Activated CD4-positive, CD25-positive, alpha-beta regulatory T cell treated with anti-CD3 and anti-CD28 coated beads, Interleukin-2, amount 50 U/mL, for 72 hours (primary cell): ENCODE measurements around the gene ELAC1.
"Not testable (repeated sequence)": the region's sequence is repeated elsewhere in the genome, so short reads cannot be mapped to it uniquely, and the experiment has no call there.

ENCODE experiments used
- DNase-seq: peaks from one replicate; pipeline ENCODE4 v3.0.0; 2021

Gene ELAC1, protein sequence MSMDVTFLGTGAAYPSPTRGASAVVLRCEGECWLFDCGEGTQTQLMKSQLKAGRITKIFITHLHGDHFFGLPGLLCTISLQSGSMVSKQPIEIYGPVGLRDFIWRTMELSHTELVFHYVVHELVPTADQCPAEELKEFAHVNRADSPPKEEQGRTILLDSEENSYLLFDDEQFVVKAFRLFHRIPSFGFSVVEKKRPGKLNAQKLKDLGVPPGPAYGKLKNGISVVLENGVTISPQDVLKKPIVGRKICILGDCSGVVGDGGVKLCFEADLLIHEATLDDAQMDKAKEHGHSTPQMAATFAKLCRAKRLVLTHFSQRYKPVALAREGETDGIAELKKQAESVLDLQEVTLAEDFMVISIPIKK

DNA sequence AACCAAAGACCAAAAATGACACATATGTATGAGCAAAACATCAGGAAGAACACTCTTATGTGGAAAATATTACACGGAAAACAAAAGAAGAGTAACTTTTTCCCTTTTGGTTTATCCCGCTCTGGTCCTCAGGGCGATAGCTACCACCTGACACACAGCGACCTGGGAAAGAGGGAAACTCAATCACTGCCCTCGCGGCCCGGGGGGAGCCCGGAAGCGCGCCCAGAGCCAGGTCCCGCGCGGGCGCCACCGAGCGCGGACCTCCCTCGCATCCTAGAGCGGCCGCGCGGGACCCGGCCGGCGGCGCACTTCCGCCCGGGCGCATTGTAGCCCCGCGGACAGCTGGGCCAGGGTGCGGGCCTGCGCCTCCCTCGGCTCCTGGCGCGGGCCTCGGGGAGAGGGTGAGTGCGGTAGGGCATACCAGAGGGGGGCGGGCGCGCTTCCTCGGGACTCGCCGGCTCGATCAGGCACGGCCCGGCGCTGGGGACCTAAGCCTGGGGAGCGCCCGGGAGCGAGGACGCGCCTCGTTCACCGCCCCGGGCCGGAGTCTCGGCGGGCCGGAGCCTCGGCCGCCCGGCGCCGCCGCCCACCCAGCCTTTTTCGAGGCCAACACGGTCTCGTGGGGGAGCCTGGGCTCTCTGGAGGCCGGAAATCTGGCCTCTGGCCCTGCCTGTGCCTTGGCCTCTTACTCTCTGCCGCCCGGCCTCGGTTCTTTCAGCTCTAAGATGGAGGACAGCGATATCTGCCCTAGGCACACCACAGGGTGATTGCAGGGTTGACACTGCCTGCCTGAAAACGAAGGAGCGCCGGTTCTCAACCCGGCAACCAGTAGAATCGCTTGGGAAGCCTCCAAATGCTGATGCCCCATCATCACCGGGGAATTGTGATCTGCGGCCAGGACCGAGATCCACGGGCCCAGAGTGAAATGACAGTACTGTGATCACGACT lies at the start of gene ELAC1:
ELAC1 (plus strand) TSS at position 327 of the 948 bp plus-strand sequence. CDS start 6,365 bp downstream, outside the sequence.
- DNase-seq: peak; percentile 73

DNA sequence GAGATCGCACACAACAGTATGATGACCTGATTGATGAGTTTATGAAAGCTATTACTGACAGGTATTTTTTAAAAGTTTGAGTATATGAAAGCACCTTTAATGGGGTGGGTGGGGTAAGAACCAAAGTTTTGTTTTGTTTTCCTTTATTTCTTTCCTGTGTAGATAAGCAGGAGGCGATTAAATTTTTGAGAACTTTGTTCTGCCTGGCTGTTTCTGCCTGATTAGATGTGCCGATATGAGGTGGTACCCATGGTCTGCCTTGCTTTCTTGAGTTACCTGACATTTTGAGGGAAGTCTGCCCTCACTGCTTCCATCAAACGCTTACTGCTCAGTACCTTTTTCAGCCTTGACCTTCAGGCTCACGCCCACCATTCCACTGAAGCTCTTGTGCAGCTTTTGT lies 49.7 kb upstream of the ELAC1 start:
- no peak for DNase-seq

DNA sequence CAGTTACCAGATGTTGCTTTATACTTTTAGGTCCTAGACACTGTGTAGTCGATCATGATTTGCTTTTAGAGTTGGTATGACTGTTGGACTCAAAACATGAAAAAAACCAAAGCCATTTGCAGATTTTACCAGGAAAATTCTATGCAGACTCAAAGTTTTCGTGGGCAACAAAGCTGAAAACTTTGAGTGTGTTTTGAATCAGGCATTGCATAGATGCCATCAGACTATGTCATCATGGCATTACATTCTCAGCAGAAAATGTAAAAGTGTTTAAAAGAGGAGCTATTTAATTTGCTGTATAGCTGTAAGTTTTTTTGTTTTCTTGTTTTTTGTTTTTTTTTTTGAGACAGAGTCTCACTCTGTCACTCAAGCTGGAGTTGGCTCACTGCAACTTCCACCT lies 43.5 kb upstream of the ELAC1 start:
- DNase-seq: no peak

DNA sequence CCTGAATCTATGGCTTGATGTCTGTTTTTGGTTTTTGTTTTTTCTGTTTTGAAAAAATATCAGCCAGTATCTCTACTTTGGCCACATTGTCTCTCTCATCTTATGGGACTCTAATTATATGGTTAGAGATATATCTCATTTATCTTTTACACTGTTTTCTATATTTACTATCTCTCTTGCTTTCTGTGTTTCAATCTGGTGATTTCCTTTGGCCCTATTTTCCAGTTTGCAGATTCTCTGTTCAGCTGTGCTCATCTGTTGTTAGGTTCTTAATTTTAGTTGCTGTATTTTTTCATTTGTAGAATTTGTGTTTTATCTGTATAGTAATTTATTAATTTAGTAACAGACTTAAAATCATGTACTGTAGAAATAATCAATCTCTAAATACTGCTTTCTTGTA lies 41.3 kb upstream of the ELAC1 start:
- no peak for DNase-seq

DNA sequence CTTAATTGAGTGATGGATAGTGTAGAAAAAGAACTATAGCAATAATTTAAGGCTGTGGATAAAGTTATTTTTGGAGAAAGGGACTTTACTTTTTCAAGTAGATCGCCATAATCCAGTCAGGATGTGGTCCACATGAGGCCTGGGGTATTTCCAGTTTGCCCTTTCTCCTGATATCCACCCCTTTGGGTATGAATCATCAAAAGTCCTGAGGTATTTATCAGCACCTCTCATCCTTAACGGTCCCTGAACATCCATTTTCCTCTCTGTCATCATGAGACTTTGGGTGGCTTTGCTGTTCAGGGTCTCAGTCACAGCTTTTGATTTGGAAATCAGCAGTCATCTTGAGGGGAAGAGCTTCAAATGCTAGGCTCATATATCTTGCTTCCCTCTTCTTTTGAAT lies 39.3 kb upstream of the ELAC1 start:
- no peak for DNase-seq

DNA sequence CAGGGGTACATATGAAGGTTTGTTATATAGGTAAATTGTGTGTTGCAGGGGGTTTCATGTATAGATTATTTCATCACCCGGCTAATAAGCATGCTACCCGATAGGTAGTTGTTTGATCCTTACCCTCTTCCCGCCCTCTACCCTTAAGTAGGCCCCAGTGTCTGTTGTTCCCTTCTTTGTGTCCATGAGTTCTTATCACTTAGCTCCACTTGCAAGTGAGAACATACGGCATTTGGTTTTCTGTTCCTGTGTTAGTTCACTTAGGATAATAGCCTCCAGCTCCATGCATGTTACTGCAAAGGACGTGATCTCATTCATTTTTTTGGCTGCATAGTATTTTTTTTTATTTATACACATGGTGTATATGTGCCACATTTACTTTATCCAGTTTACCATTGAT lies 34.2 kb upstream of the ELAC1 start:
- DNase-seq: no peak

DNA sequence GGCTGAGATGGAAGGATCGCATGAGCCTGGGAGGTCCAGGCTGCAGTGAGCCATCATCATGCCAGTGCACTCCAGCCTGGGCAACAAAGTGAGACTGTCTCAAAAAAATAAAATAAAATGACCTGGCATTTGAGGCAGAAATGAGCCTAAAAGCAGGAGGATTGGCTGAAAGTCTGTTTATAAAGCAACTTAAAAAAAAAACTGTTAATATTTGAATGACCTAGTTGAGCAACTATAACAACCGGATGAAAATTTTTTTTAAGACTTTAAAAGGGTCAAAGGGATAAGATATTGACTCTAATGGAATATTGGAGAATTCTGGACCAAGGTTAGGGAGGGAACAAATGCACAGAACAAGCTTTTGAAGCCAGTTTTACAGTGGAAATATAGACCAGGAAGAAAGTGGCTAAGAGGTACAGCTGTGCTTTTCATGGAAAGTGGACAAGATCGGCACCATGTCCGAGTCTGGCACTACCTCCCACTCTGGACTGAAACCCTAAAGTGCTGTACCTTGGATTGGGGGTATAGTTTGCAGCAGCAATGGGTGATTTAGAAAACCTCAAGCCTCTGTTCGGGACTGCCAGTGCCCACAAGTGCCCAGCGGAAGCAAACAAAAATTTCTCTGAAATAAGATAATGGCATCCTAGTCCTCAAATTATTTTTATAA lies 33.2 kb upstream of the ELAC1 start:
- DNase-seq: no peak

DNA sequence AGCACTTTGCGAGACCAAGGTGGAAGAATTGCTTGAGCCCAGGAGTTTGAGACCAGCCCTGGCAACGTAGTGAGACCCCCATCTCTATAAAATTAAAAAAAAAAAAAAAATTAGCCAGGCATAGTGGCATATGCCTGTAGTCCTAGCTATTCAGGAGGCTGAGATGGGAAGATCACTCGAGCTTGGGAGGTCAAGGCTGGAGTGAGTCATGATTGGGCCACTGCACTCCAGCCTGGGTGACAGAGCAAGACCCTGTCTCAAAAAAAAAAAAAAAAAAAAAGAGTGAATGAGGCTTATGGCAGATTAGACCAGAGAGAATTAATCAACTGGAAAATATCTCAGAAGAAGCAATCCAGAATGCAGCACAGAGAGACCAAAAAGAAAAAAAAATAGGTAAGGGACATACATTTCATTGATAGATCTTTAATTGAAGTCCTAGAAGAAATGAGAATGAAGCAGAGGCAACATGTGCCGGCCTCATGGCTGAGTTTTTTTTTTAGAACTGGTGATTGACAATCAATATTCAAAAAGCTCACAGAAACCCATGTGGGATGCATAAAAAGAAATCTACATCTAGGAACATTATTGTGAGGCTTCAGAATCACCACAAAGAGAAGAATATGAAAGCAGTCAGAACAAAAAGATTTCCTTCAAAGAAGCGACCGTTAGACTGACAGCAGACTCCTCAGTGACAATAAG lies 32.2 kb upstream of the ELAC1 start:
- no peak for DNase-seq

DNA sequence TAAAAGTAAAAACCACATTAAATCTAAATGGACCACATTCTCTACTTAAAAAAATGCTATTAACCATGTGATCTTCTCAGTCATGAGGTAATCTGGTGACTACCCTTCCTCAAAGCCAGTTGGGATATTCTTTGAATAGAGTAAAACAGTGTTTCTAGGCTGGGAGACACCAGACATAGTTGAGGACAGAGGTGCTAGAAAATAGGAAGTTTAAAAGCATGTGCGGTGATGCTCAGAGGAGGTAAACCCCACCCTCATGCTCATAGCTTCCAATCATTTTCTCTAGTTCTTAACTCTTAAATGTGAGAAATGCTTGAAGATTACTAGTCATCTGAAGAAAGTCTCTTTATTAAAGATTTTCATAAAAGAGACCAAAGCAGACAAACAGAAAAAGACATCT lies 30.7 kb upstream of the ELAC1 start:
- no peak for DNase-seq

DNA sequence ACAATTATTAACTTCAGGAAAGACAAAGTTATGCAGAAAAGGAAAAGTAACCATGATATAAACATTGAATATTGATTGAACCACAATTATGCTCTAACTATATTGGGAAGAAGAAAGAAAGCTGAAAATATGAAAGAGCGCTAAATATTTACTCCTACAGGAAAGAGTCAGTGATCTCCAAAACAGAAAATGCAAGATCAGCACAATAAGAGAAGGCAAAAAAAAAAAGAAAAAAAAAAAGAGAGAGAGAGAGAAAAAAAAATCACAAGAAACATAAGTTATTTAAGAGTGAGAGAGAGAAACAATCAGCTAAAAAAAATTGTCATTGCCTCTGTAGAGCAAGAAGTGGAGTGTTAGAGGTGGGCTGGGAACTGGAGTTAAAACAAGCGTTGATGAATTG lies 28.9 kb upstream of the ELAC1 start:
- no peak for DNase-seq

DNA sequence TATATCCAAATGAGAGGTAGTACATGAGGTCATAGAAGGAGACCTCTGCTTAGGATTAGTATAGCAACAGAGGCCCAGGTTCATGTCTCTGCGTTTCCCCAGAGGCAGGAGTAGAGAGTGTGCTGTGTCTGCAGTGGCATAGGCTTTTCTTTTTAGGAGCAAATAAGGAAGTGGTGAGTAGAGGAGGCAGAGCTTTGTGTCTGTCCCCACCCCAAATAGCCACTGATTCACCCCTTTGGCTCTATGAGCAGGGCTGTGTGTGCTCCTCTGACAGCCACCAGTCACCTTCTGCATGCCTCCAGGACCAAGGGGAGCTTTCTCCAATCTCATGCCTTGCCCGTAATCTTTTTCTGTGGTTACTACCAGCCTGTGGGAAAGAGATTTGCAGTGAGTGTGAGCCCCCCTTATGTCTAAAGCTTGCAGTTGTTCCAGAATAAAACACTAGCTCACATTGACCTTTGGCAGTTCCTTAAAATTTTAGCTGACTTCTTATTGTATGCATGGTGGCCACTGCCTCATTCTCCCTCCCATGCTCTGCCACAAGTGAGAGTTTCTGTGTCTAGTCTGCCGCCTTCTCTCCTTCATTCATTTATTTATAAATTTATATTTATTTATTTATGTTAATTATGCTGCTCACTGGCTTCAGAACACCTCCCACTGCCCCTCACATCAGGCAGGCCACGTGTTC lies 23.5 kb upstream of the ELAC1 start:
- no peak for DNase-seq

DNA sequence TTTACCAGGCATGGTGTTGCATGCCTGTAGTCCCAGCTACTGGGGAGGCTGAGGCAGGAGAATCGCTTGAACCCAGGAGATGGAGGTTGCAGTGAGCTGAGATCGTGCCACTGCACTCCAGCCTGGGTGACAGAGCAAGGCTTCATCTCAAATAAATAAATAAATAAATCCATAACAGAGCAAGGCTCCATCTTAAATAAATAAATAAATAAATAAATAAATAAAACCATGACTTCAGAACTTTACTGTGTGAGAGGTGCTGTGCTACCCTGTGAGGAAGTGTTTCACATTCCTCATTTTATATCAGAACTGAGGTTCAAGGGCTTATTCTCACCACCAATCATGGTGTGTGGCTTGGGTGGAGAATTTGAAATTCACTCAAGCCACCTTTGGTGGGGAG lies 21.9 kb upstream of the ELAC1 start:
- not testable (repeated sequence) for DNase-seq

DNA sequence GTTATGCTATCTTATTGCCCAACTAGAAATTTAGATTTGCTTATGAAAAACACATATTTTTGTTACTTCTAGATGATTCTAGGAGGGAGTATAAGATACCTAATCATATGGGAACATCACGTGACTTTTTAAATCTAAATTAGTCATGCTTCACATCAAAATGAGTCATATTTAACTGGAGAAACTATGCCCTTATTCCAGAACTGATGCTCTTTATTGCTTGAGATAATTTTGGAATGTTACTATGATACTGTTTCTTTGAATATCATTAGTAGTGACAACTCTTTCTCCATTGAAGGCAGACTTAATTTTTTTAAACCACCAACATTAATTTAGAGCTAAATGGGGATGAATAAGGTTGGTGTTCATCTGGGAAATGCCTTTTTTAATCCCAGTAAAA lies 19.9 kb upstream of the ELAC1 start:
- no peak for DNase-seq

DNA sequence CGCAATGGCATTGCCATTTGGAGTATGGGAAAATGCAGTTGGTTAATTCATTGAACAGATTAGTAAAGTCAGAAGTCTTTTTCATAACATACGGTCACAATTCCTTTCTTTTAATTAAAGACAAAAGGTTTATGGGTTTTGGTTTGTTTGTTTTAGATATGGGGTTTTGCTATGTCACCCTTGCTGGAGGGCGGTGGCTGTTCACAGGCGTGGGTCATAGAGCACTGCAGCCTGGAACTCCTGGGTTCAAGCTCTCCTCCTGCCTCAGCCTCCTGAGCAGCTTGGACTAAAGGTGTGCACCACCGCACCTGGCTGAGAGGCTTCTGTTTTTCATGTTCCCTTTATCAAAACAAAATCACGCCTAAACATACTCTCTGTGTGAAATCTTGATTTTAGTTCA lies 18.7 kb upstream of the ELAC1 start:
- no peak for DNase-seq

DNA sequence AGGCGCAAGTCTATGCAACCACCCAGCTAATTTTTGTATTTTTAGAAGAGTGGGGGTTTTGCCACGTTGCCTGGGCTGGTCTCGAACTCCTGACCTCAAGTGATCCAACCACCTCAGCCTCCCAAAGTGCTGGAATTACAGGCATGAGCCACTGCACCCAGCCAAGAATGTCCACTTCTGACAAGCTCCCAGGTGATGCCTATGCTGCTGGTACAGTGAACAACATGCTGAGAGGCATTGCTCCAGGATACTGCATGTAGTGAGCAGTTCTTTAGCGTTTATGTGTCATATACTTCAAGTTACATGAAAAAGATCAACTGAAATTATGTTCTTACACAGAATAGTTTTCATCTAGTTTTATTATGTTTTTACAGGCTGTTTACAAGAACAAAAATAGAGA lies 17.2 kb upstream of the ELAC1 start:
- DNase-seq: no peak

DNA sequence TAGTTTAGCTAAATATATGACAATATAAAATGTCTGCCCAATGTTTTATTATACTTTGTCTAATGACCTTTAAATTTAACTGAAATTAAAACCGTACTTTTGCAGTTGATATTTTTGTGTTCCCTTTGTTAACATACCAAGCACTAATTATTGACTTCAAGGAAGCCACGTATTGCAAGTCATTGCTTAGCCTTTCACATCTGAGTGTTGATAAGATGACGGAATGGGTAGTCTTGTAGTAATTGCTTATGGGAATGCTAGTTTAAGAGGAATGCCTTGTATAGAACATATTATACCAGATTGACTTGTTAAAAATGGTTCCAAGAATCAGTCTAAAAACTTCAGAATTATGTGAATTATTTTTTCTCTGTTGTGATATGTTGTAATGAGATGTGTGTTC lies 14.0 kb upstream of the ELAC1 start:
- no peak for DNase-seq

DNA sequence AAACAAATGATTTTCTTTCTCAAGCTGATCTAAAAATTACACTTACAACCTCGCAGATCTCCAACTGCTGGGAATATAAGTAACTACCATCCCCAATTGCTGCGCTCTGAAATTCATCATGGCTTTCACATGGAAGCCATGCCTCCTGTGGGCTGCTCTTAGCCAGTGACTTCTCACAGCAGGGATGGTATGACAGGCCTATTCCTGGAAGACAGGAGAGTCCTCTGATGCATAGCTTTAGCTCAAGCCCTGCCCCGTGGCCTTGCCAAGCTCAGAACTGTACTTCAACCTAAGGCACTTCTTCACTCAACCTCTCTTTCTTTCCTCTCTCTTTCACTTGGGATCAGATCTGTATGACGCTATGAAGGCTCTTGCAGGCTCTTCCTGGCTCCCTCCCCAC lies 12.6 kb upstream of the ELAC1 start:
- no peak for DNase-seq

DNA sequence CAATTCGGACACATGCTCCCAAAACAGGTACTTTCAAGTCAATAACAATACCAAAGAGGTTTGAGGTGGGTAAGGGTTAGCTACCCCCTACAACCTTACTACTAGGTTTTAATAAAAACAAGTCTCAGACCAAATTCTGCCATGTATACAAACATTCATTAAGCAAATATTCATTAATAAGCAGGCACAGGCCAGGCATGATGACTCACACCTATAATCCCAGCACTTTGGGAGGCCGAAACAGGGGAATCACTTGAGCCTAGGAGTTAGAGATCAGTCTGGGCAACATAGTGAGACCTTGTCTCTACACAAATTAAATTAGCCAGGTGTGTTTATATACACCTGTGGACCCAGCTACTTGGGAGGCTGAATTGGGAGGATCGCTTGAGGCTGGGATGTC lies 11.7 kb upstream of the ELAC1 start:
- no peak for DNase-seq

DNA sequence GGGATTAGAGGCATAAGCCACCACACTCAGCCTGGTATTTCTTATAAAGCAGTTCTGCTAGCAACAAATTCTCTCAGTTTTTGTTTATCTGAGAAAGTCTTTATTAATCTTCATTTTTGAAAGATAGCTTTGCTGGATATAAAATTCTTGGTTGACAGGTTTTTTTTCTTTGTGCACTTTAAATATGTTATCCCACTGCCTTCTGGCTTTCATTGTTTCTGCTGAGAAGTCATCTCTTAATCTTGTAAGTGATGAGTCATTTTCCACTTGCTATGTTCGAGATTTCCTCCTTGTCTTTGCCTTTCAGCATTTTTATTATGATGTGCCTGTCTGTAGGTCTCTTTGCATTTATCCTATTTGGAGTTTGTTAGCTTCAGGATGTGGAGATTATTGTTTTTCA lies 5.9 kb upstream of the ELAC1 start:
- no peak for DNase-seq

DNA sequence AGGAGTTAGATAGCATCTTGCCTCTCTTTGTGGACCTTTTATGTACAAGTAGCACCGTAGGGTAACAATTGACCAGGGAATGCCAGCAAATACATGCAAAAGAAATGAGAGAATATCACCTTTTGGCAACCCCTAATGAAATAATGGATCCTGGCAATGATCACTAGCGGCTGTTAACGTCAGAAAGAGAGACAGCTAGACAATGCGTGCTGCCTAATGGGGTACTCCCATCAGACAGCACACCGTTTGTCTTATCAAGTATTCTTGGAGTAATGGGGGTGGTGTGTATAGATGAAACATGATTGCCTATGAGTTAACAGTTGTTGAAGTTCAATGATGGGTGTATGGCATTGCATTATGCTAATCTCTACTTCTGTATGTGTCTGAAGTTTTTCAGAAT lies 1.6 kb downstream of the ELAC1 start:
- DNase-seq: no peak

DNA sequence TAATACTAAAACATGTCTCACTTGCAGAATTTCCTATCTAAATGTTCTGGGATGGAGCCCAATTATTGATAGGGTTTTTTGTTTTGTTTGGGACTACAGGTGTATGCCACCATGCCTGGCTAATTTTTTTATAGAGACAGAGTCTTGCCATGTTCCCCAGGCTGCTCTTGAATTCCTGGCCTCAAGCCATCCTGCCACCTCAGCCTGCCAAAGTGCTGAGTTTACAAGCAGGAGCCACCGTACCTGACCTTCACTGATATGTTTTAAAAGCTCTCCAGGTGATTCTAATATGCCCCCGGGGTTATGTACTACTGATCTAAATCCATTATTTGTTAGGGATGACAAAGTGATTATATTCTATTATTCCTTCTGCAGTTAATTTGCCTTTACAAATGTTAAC lies 2.2 kb downstream of the ELAC1 start:
- DNase-seq: no peak

DNA sequence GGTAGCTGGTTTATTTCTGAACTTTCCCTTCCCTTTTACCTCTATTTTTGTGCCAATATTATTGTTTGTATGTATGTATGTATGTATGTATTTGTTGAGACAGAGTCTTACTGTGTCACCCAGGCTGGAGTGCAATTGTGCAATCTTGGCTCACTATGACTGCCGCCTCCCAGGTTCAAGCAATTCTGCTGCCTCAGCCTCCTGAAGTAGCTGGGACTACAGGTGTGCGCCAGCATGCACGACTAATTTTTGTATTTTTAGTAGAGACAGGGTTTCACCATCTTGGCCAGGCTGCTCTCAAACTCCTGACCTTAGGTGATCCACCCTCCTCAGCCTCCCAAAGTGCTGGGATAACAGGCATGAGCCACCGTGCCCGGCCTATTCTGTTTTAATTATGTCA lies 4.6 kb downstream of the ELAC1 start:
- not testable (repeated sequence) for DNase-seq
